ENCODE data around the gene TNRC18.

TNRC18 gene

DNA sequence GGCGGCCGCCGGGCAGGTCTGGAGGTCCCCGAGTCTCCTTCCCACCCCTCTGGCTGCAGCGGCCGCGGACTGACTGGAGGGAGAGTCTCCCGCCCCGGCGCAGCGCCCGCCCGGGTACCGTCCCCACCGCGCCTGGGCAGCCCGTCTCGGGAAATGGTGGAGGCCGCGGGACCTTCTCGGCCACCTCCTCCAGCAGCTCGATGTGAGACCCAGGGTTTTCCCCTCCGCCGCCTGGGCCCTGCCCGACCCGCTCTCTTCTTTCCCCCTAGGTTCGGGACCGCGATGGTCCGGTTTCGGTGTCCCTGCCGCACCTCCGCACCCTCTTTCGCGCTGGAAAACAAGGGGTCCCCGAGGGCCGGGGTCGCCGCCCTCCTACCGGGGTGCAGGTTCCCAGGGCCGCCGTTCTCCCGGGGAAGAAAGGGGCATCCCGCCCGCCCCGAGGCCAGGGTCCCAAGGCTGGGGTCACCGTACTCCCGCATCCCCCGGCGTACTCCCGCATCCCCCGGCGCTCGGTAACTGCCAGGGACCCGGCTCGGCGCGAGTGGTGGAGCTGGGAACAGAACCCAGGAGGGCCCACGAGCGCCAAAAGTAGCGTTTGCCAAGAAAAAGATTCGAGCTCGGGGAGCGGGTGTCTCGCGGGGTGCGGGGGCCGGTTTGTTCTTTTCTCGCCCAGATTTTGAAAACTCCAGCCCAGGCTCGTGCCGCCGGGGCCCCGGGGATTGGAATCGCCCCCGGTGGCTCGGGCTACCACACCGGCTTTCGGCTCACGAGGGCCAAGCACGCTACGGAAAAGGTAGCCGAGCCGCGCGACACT, 3.4 kb downstream of the TNRC18 start:
- no peak overlapping the region for H3K27ac Mint-ChIP-seq
- peaks cover 24% of the 10 kb centered on the region for H3K36me3 Mint-ChIP-seq (ENCODE audit: low read depth)
- H3K9me3 Mint-ChIP-seq = no peaks in the 10 kb centered on the region
- H3K27me3 Mint-ChIP-seq (ENCODE audit: low read depth, poor library complexity) = no peaks in the 10 kb centered on the region
- DNase-seq = peak; percentile 47
- TF ChIP-seq, protein P1, sequence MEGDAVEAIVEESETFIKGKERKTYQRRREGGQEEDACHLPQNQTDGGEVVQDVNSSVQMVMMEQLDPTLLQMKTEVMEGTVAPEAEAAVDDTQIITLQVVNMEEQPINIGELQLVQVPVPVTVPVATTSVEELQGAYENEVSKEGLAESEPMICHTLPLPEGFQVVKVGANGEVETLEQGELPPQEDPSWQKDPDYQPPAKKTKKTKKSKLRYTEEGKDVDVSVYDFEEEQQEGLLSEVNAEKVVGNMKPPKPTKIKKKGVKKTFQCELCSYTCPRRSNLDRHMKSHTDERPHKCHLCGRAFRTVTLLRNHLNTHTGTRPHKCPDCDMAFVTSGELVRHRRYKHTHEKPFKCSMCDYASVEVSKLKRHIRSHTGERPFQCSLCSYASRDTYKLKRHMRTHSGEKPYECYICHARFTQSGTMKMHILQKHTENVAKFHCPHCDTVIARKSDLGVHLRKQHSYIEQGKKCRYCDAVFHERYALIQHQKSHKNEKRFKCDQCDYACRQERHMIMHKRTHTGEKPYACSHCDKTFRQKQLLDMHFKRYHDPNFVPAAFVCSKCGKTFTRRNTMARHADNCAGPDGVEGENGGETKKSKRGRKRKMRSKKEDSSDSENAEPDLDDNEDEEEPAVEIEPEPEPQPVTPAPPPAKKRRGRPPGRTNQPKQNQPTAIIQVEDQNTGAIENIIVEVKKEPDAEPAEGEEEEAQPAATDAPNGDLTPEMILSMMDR (IDR thresholded peaks at IDR 0.05) = no peak
- peaks cover 19% of the 10 kb centered on the region for H3K4me1 Mint-ChIP-seq
- H3K4me3 Mint-ChIP-seq = peak overlapping the region; percentile 93

DNA sequence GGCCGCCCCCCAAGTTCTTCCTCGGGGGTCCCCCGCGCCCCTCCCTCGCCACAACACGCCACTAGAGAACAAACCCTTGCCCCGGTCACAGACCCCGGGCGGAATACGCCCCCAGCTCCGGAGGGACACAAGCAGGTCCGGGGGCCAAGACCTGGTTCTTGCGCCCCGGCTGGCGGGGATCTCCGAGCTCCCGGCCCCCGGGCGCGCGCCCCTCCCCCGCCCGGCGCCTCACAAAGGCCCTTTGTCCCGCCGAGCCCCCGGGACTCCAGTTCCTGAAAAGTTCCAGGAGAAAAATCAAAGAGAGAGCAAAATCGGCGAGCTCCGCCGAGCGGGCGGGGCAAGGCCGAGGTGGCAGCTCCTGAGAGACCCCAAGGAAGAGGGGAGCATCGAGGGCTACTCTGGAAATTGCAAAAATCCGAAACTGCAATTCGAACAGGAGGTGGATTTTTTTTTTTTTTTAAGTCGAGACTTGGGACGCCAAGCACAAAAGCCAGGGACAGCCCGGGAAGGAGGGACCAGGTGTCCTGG, 4.0 kb downstream of the TNRC18 start:
- peak overlapping the region; percentile 93 for H3K4me3 Mint-ChIP-seq
- TF ChIP-seq, protein P1 (IDR thresholded peaks at IDR 0.05) = no peak
- H3K4me1 Mint-ChIP-seq = peaks cover 25% of the 10 kb centered on the region
- H3K27me3 Mint-ChIP-seq (ENCODE audit: low read depth, poor library complexity) = no peaks in the 10 kb centered on the region
- no peaks in the 10 kb centered on the region for H3K9me3 Mint-ChIP-seq
- DNase-seq = peak; percentile 43
- peaks cover 31% of the 10 kb centered on the region for H3K36me3 Mint-ChIP-seq (ENCODE audit: low read depth)
- peak overlapping the region; percentile 90 for H3K27ac Mint-ChIP-seq

DNA sequence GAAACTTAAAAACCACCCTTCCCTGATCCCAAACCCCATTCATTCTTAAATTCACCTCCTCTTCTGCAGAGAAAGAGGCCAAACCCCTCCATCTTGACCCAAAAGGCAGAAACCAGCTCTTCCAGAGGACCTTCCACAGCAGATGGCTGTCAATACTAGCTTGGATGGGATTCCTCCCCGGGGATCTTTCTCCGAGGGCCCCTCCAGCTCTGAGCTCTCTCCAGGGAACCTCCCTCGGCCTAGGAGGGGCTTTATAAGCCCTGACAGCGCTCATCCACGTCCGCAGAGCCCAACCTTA, 5.4 kb downstream of the TNRC18 start:
- TF ChIP-seq, protein P1 (IDR thresholded peaks at IDR 0.05) = no peak
- H3K9me3 Mint-ChIP-seq = peaks cover 6% of the 10 kb centered on the region
- H3K4me1 Mint-ChIP-seq = peaks cover 32% of the 10 kb centered on the region
- peak overlapping the region; percentile 93 for H3K4me3 Mint-ChIP-seq
- DNase-seq = no peak
- peaks cover 38% of the 10 kb centered on the region for H3K36me3 Mint-ChIP-seq (ENCODE audit: low read depth)
- peak overlapping the region; percentile 67 for H3K27ac Mint-ChIP-seq
- no peaks in the 10 kb centered on the region for H3K27me3 Mint-ChIP-seq (ENCODE audit: low read depth, poor library complexity)

DNA sequence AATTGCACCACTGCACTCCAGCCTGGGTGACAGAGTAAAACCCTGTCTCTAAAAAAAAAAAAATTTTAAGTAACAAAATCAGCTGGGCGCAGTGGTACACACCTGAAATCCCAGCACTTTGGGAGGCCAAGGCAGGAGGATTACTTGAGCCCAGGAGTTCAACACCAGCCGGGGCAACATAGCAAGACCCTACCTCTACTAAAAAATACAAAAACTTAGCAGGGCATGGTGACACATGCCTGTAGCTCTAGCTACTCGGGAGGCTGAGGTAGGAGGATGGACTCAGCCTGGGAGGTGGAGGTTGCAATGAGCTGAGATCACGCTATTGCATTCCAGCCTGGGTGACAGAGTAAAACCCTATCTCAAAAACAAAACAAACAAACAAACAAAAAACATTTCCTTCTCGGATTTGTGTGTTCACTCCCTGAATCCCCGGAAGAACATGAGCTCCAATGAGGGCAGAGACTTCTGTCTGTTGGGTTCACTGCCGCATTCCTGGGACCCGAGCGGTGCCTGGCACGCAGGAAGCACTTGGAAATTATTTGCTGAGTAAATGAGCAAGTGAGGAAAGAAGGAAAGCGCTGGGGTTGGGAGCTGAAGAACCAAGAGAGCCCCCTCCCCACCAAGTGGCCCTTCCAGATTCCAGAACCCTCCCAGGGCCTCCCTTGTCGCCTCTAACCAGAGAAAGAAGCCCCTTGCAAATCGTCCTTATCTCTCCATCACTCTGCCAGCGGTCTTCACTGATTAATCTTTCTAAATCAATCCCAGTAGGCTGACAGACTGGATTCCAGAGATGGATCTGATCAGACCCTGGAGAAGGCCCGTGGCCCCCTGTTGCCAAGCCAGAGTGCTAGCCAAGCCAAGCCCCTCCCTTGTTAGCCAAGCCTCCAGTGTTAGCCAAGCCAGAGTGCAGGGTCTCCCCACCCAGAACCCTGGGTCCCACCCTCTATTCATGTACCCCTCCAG, 6.2 kb downstream of the TNRC18 start:
- peak overlapping the region; percentile 47 for H3K4me3 Mint-ChIP-seq
- no peak overlapping the region for H3K27ac Mint-ChIP-seq
- no peak for DNase-seq
- peaks cover 45% of the 10 kb centered on the region for H3K36me3 Mint-ChIP-seq (ENCODE audit: low read depth)
- peaks cover 7% of the 10 kb centered on the region for H3K9me3 Mint-ChIP-seq
- TF ChIP-seq, protein P1 (IDR thresholded peaks at IDR 0.05) = no peak
- H3K4me1 Mint-ChIP-seq = peaks cover 35% of the 10 kb centered on the region
- H3K27me3 Mint-ChIP-seq (ENCODE audit: low read depth, poor library complexity) = no peaks in the 10 kb centered on the region

DNA sequence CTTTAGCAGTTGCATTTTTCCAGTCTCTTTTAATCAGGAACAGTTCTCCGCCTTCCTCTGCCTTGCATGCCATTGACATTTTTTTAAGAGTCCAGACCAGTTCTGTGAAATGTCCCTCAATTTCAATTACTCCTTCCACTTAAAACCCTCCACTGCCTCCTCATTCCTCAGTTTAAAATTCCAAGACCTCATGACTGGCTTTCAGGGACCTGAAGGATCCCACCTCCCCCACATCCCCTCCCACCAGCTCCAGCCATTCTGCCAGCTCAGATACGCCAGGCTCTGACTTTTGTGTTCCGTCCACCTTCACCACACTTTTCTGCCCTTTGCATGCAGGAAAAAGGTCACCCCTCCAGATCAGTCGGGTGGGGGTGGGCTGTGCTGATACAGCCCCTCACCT, 8.7 kb downstream of the TNRC18 start:
- H3K4me3 Mint-ChIP-seq = no peak overlapping the region
- H3K27me3 Mint-ChIP-seq (ENCODE audit: low read depth, poor library complexity) = no peaks in the 10 kb centered on the region
- TF ChIP-seq, protein P1 (IDR thresholded peaks at IDR 0.05) = no peak
- peak overlapping the region; percentile 43 for H3K27ac Mint-ChIP-seq
- peaks cover 42% of the 10 kb centered on the region for H3K4me1 Mint-ChIP-seq
- peaks cover 68% of the 10 kb centered on the region for H3K36me3 Mint-ChIP-seq (ENCODE audit: low read depth)
- no peak for DNase-seq
- peaks cover 26% of the 10 kb centered on the region for H3K9me3 Mint-ChIP-seq

Measured in nephron progenitor cell (in vitro differentiated cells).